Thyroid gland (tissue), 4 donors: ENCODE results near the gene MS4A1.

Experiments used
- CTCF ChIP-seq, 6 experiments: fragments of 200-600 bp in 3 of 6; fragments of 450-650 bp in 3 of 6; sonication (generic) in 3 of 6; IDR thresholded peaks; one replicate each; pipeline ENCODE4 v1.5.1; 2016 to 2019; ENCODE audit warnings: antibody characterized with exemption in 6 of 6, mild to moderate bottlenecking in 2 of 6, inconsistent platforms in 1 of 6, moderate library complexity in 1 of 6
- POLR2A ChIP-seq, 2 donors: fragments of 450-650 bp; IDR thresholded peaks; one replicate each; pipeline ENCODE4 v1.6.1; 2017; ENCODE audit warnings: antibody characterized with exemption in 2 of 2, mild to moderate bottlenecking in 2 of 2, moderate library complexity in 1 of 2

DNA sequence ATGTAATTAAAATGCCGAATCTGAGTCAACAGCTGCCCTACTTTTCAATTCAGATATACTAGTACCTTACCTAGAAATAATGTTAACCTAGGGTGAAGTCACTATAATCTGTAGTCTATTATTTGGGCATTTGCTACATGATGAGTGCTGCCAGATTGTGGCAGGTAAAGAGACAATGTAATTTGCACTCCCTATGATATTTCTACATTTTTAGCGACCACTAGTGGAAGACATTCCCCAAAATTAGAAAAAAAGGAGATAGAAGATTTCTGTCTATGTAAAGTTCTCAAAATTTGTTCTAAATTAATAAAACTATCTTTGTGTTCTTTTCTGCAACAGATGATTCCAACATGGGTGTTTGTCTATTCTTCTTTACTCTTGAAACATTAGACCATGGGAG, 14.1 kb downstream of the MS4A1 start:
- TF ChIP-seq CTCF (IDR thresholded peaks at IDR 0.05) (no peak), POLR2A (IDR thresholded peaks at IDR 0.05) (no peak)
